IMR-90 (cell line): ENCODE data around the gene CRTC1. TPM values are rescaled to one million over a fixed set of nuclear protein-coding genes. Genes with fewer than 3 reads are reported as not detected.

Experiments
- ATAC-seq: fragments of 200-7000 bp; cut with Tn5 transposase; 2 replicates; pipeline ENCODE4 v1.9.1; 2020; ENCODE audit warnings: low read depth, mild to moderate bottlenecking, moderate library complexity
- BruUV-seq: library from RNA; stranded (reverse); fragments of 400-500 nt; replicated peaks from 2 replicates; lab custom pipeline; 2021; lab: Mats Ljungman, UMichigan
- CTCF ChIA-PET: fragments of 300-600 bp; formaldehyde crosslinking; extraction: SDS; loops from one replicate; lab custom pipeline; 2021; ENCODE audit warnings: antibody characterized with exemption; lab: Yijun Ruan, JAX
- POLR2A ChIA-PET: fragments of 300-600 bp; sonication (Branson Sonifier 250); formaldehyde crosslinking; loops from one replicate; lab custom pipeline; 2022; ENCODE audit warnings: antibody characterized with exemption; ENCODE audit not compliant: unreplicated experiment; lab: Charles Lee
- DNase-seq: peaks from one replicate; pipeline ENCODE4 v3.0.0; 2013
- H2AFZ ChIP-seq: replicated peaks from 2 replicates; pipeline ENCODE3; 2013; ENCODE audit warnings: low read length, mild to moderate bottlenecking; ENCODE audit not compliant: poor library complexity
- H2AK5ac ChIP-seq: 2 replicates; pipeline ENCODE4 v1.6.1; 2013; ENCODE audit warnings: low read depth, low read length, inconsistent platforms
- H2AK9ac ChIP-seq: replicated peaks from 2 replicates; pipeline ENCODE3; 2013; ENCODE audit warnings: mild to moderate bottlenecking, low read depth, low read length, moderate library complexity; ENCODE audit not compliant: poor library complexity
- H2BK120ac ChIP-seq: 2 replicates; pipeline ENCODE4 v1.6.1; 2013; ENCODE audit warnings: low read depth, low read length, inconsistent platforms
- H2BK15ac ChIP-seq: 3 replicates; pipeline ENCODE4 v1.6.1; 2013; ENCODE audit warnings: low read depth, low read length, inconsistent platforms
- H2BK20ac ChIP-seq: 2 replicates; pipeline ENCODE4 v1.6.1; 2013; ENCODE audit warnings: low read depth, mild to moderate bottlenecking, inconsistent platforms, low read length, moderate library complexity
- H2BK5ac ChIP-seq: 2 replicates; pipeline ENCODE4 v1.6.1; 2013; ENCODE audit warnings: mild to moderate bottlenecking, low read depth, low read length, inconsistent platforms; ENCODE audit not compliant: poor library complexity, severe bottlenecking
- H3K14ac ChIP-seq: replicated peaks from 2 replicates; pipeline ENCODE4 v1.6.1; 2013; ENCODE audit warnings: low read depth, low read length, inconsistent platforms
- H3K18ac ChIP-seq: 2 replicates; pipeline ENCODE4 v1.6.1; 2013; ENCODE audit warnings: low read depth, low read length, control low read depth
- H3K23ac ChIP-seq: 2 replicates; pipeline ENCODE4 v1.6.1; 2013; ENCODE audit warnings: low read depth, low read length, inconsistent platforms
- H3K27ac ChIP-seq: 2 replicates; pipeline ENCODE4 v1.5.1; 2013; ENCODE audit warnings: mild to moderate bottlenecking, control low read depth, low read length; ENCODE audit not compliant: insufficient read depth
- H3K27me3 ChIP-seq: 2 replicates; pipeline ENCODE4 v1.6.1; 2013; ENCODE audit warnings: low read length; ENCODE audit not compliant: control insufficient read depth, insufficient read depth
- H3K36me3 ChIP-seq: 2 replicates; pipeline ENCODE4 v1.6.1; 2013; ENCODE audit warnings: low read length, mixed read lengths; ENCODE audit not compliant: control insufficient read depth, insufficient read depth
- H3K4ac ChIP-seq: 2 replicates; pipeline ENCODE4 v1.6.1; 2013; ENCODE audit warnings: low read depth, low read length, inconsistent platforms
- H3K4me1 ChIP-seq: 2 replicates; pipeline ENCODE4 v1.6.1; 2013; ENCODE audit warnings: low read length, mixed read lengths; ENCODE audit not compliant: control insufficient read depth, insufficient read depth
- H3K4me2 ChIP-seq: 2 replicates; pipeline ENCODE4 v1.6.1; 2013; ENCODE audit warnings: low read depth, mild to moderate bottlenecking, control low read depth, low read length, moderate library complexity
- H3K4me3 ChIP-seq: 2 replicates; pipeline ENCODE4 v1.5.1; 2013; ENCODE audit warnings: low read depth, mild to moderate bottlenecking, control low read depth, low read length, moderate library complexity; ENCODE audit not compliant: insufficient read depth
- H3K56ac ChIP-seq: 2 replicates; pipeline ENCODE4 v1.6.1; 2013; ENCODE audit warnings: low read length, inconsistent platforms; ENCODE audit not compliant: insufficient read depth; ENCODE audit errors: extremely low read depth
- H3K79me1 ChIP-seq, 2 experiments: 2 replicates each; pipeline ENCODE4 v1.6.1; 2013; ENCODE audit warnings: low read length in 2 of 2, inconsistent platforms in 1 of 2, low read depth in 1 of 2
- H3K9ac ChIP-seq: 2 replicates; pipeline ENCODE4 v1.6.1; 2013; ENCODE audit warnings: low read depth, low read length, control low read depth
- H3K9me1 ChIP-seq: 2 replicates; pipeline ENCODE4 v1.6.1; 2013; ENCODE audit warnings: low read length, inconsistent platforms; ENCODE audit not compliant: insufficient read depth
- H3K9me3 ChIP-seq: 2 replicates; pipeline ENCODE4 v1.6.1; 2013; ENCODE audit warnings: low read length; ENCODE audit not compliant: control insufficient read depth, insufficient read depth
- H4K20me1 ChIP-seq: 2 replicates; pipeline ENCODE4 v1.6.1; 2013; ENCODE audit warnings: low read length, inconsistent platforms; ENCODE audit not compliant: insufficient read depth
- H4K5ac ChIP-seq: 2 replicates; pipeline ENCODE4 v1.6.1; 2013; ENCODE audit warnings: mild to moderate bottlenecking, low read depth, low read length, control low read depth
- H4K8ac ChIP-seq, 2 experiments: 2 replicates each; pipeline ENCODE4 v1.6.1; 2013; ENCODE audit warnings: low read depth in 2 of 2, low read length in 2 of 2, control low read depth in 1 of 2, inconsistent platforms in 1 of 2
- H4K91ac ChIP-seq: 2 replicates; pipeline ENCODE4 v1.6.1; 2013; ENCODE audit warnings: low read depth, low read length, inconsistent platforms; ENCODE audit not compliant: insufficient read depth
- BHLHE40 ChIP-seq: fragments of 150-350 bp; IDR thresholded peaks from 2 replicates; pipeline ENCODE4 v1.6.1; 2016; ENCODE audit warnings: mild to moderate bottlenecking, low read depth, low read length
- CEBPB ChIP-seq: IDR thresholded peaks from 2 replicates; pipeline ENCODE4 v1.6.1; 2012; ENCODE audit warnings: low read depth, low read length, improper control_type of control experiment
- CHD1 ChIP-seq: IDR thresholded peaks from 2 replicates; pipeline ENCODE4 v1.6.1; 2012; ENCODE audit warnings: low read depth, low read length, improper control_type of control experiment
- CTCF ChIP-seq: conservative IDR thresholded peaks from 2 replicates; pipeline ENCODE4 v1.5.1; 2012; ENCODE audit warnings: mild to moderate bottlenecking, low read depth, low read length, improper control_type of control experiment
- ELK1 ChIP-seq: fragments of 150-350 bp; IDR thresholded peaks from 2 replicates; pipeline ENCODE4 v1.6.1; 2016; ENCODE audit warnings: low read depth, mild to moderate bottlenecking, low read length, moderate library complexity, borderline replicate concordance
- FOS ChIP-seq: fragments of 150-350 bp; IDR thresholded peaks from 2 replicates; pipeline ENCODE4 v1.6.1; 2016; ENCODE audit warnings: low read depth, low read length
- MAFK ChIP-seq: IDR thresholded peaks from 2 replicates; pipeline ENCODE4 v1.6.1; 2012; ENCODE audit warnings: low read depth, low read length, improper control_type of control experiment
- MAZ ChIP-seq: IDR thresholded peaks from 2 replicates; pipeline ENCODE4 v1.6.1; 2012; ENCODE audit warnings: low read depth, mild to moderate bottlenecking, low read length, improper control_type of control experiment, moderate library complexity, borderline replicate concordance
- MXI1 ChIP-seq: IDR thresholded peaks from 2 replicates; pipeline ENCODE4 v1.6.1; 2012; ENCODE audit warnings: low read depth, mild to moderate bottlenecking, low read length, moderate library complexity, borderline replicate concordance
- NFE2L2 ChIP-seq: fragments of 150-350 bp; IDR thresholded peaks from 2 replicates; pipeline ENCODE4 v1.6.1; 2016; ENCODE audit warnings: low read depth, mild to moderate bottlenecking, low read length
- POLR2A ChIP-seq: IDR thresholded peaks from 2 replicates; pipeline ENCODE4 v1.6.1; 2012; ENCODE audit warnings: mild to moderate bottlenecking, low read depth, low read length
- RAD21 ChIP-seq: IDR thresholded peaks from 2 replicates; pipeline ENCODE4 v1.6.1; 2012; ENCODE audit warnings: low read length, improper control_type of control experiment
- RCOR1 ChIP-seq: IDR thresholded peaks from 2 replicates; pipeline ENCODE4 v1.6.1; 2012; ENCODE audit warnings: mild to moderate bottlenecking, low read length, improper control_type of control experiment; ENCODE audit not compliant: insufficient replicate concordance
- RFX5 ChIP-seq: IDR thresholded peaks from 2 replicates; pipeline ENCODE4 v1.8.0; 2012; ENCODE audit warnings: low read depth, mild to moderate bottlenecking, low read length, moderate library complexity
- SMC3 ChIP-seq: fragments of 150-350 bp; IDR thresholded peaks from 2 replicates; pipeline ENCODE4 v1.6.1; 2016; ENCODE audit warnings: low read depth, mild to moderate bottlenecking, antibody characterized with exemption, low read length, moderate library complexity
- USF2 ChIP-seq: fragments of 150-350 bp; IDR thresholded peaks from 2 replicates; pipeline ENCODE4 v1.6.1; 2017; ENCODE audit warnings: mild to moderate bottlenecking, antibody characterized with exemption, low read length, low read depth
- WGBS, 2 experiments: methylation state at CpG; one replicate each; pipeline versions ENCODE4 v1.1.5 to v1.1.7; 2013; ENCODE audit warnings: missing lambda C conversion rate in 2 of 2; ENCODE audit not compliant: insufficient read length in 1 of 2; ENCODE audit errors: extremely low coverage in 2 of 2; 5-methylcytosine and 5-hydroxymethylcytosine counted together
- dilution Hi-C: fragments of 300-500 bp; cut with HindIII; formaldehyde crosslinking; loops from one replicate; pipeline ENCODE4 v1.14.3; 2018; ENCODE audit warnings: low sequenced_read_pairs; ENCODE audit not compliant: unreplicated experiment
- in situ Hi-C: fragments of 300-500 bp; cut with MboI; formaldehyde crosslinking; loops from 3 replicates; pipeline ENCODE4 v1.14.3; 2019; ENCODE audit warnings: low sequenced_read_pairs, inconsistent platforms, mixed read lengths
- intact Hi-C: fragments of 100-400 bp; cut with micrococcal nuclease; formaldehyde crosslinking; loops from 2 replicates; pipeline ENCODE4 v1.10.0; 2022
- polyA plus RNA-seq, 3 experiments: library from polyadenylated mRNA; depleted of rRNA; stranded (reverse); fragments of >200 nt; gene quantifications; 2 replicates each; pipeline ENCODE4 v1.2.3, GENCODE V29; 2012; ENCODE audit warnings: low replicate concordance in 1 of 3
- total RNA-seq: library from RNA; depleted of rRNA; stranded (reverse); fragments of >200 nt; gene quantifications from 2 replicates; pipeline ENCODE4 v1.2.3, GENCODE V29; 2012

CRTC1 gene
- total and polyA plus RNA-seq, 2 of the 4 experiments (the other 2 are of a cell fraction), result 0.18 to 5.7 TPM

- H3K9me3 ChIP-seq, result no peaks in the 10 kb centered on the region
- 93% methylated on average over 8 of the region's 10 CpGs; no CpG with 5 or more reads in 1 of the 2 experiments for WGBS, 2 experiments
- DNase-seq (no peak), ATAC-seq (no peak)
- no peak overlapping the region for H3K56ac ChIP-seq
- no peak overlapping the region for H3K23ac ChIP-seq
- H3K4me3 ChIP-seq, result no peak overlapping the region
- TF ChIP-seq USF2, result no peak
- no peak for TF ChIP-seq MAFK
- TF ChIP-seq FOS, result no peak
- no peak for TF ChIP-seq NFE2L2
- no peak for TF ChIP-seq ELK1
- no peak for TF ChIP-seq CEBPB
- TF ChIP-seq CHD1, result no peak
- no peak for TF ChIP-seq RCOR1
- TF ChIP-seq RFX5, result no peak
- no peak for TF ChIP-seq BHLHE40
- TF ChIP-seq SMC3, result no peak
- no peak for TF ChIP-seq CTCF
- TF ChIP-seq RAD21, result no peak
- no peak for TF ChIP-seq MAZ
- no peak for TF ChIP-seq POLR2A
- no peak for TF ChIP-seq MXI1
- H3K79me1 ChIP-seq, result peaks cover 14 to 20% of the 10 kb centered on the region in 2 experiments
- H3K4me2 ChIP-seq, result no peak overlapping the region
- no peak overlapping the region for H4K5ac ChIP-seq
- H2AK9ac ChIP-seq, result no peak overlapping the region
- no peak overlapping the region for H3K4ac ChIP-seq
- intact Hi-C loops (no loop called here), in situ Hi-C loops (no loop called here), dilution Hi-C loops (no loop called here)
- no peak overlapping the region for H2AFZ ChIP-seq
- no peak overlapping the region for H3K14ac ChIP-seq
- no TSS peak for BruUV-seq
- no peak overlapping the region for H2BK20ac ChIP-seq
- no peak overlapping the region for H3K27ac ChIP-seq
- no peak overlapping the region for H2BK120ac ChIP-seq
- no peak overlapping the region for H2BK5ac ChIP-seq
- H4K20me1 ChIP-seq, result peaks cover 40% of the 10 kb centered on the region
- H3K36me3 ChIP-seq, result no peaks in the 10 kb centered on the region; the same call in 1 of the 2 replicates
- peaks cover 7% of the 10 kb centered on the region; the same call in 1 of the 2 replicates for H3K9me1 ChIP-seq
- ChIA-PET CTCF (no interaction called here), POLR2A (no interaction called here)
- H4K91ac ChIP-seq, result no peak overlapping the region
- no peaks in the 10 kb centered on the region for H3K27me3 ChIP-seq
- H3K4me1 ChIP-seq, result peaks cover 11% of the 10 kb centered on the region; the same call in 1 of the 2 replicates
- no peak overlapping the region for H3K9ac ChIP-seq
- no peak overlapping the region; the same call in 1 of the 2 replicates for H2AK5ac ChIP-seq
- H3K18ac ChIP-seq, result no peak overlapping the region
- no peak overlapping the region for H2BK15ac ChIP-seq
- H4K8ac ChIP-seq, result no peak overlapping the region
These were observed 26.1 kb downstream of the CRTC1 start for GRCh38 chr19:18709546-18709945.
